ENCODE data around the gene CPB2.

CPB2 gene

DNA sequence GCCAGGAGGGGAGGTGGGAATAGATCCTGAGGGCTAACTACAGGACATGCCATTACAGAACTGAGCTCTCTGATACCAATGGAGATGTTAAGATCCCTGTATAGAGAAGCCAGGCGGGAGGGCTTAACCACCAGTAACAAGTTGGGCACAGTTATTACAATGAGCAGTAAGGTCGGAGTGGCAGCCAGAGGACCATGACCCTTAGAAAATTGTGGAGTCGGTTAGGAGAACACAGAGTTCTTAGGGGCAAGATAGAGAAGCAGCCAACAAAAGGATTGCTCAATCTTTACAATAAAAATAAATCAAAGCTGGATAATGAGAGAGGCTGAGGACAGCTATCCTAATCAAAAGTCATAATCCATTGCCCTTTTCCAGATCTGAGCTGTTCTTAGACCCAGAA, 10.4 kb downstream of the CPB2 start:
- no peak for DNase-seq

DNA sequence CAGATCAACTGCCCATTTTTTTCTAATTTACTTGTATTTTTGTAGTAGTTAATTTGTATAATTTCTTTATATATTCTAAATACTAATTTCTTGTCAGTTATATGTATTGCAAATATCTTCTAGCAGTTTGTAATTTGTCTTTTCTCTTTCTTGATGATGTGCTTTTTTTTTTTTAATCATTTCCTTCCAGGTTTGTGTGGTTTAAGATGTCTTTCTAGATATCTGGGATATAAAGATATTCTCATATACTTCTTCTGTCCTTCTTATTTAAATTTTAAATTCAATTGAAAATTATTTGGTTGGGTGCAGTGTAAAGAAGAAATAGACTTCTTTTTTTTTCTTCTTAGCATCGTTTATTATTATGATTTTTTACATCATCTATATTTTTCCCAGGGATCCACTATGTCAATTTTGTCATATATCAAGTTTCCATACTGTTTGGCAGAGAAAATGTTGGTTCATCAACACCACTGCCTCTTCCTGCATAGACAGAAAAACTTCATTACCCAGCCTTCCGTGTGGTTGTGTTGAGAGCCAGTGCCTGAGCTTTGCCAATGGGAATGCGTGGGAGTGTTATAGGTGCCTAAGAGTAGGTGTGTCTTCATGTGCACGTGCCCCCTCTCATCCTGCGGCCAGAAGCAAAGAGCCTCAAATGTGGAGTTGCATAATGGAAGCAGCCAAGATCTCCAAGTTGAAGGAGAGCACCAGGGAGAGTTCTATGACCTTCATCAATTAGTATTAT, 15.8 kb downstream of the CPB2 start:
- DNase-seq, result peak; percentile 2

DNA sequence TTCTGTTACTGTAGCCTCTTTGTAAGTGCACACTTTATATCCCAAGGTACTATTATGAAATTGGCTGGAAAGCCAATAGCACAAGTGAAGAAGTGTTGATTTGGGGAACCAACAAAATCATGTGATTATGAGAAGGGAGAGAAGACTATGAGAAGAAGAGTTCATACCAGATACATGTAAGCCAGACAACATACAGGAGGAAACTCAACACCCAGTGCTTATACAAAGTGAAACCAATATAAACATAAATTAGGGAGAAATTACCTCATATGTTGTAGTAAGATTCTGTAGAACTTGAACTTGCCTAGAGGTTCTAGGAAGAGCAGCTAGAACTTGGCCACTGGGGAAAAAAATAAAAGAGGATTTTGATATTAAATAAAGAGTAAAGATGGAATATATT, 17.4 kb downstream of the CPB2 start:
- no peak for DNase-seq

DNA sequence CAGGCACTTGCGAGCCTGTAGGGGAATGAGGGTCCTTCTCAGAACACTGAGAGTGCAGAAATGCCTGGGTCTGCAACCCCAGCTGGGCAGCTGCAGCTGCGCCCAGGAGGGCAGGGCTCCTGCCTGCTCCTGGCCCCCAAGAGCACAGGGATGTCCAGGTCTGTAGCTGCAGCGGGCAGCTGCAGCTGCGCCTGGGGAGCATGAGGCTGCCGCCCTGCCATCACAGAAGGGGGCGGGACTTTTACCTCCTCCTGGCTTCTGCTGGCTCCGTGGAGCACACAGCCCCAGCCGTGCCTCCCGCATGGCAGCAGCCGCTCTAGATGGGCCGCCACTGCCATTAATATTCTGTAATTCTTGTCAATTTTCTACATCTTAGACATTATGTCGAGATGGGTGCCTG, 17.8 kb downstream of the CPB2 start:
- no peak for DNase-seq

DNA sequence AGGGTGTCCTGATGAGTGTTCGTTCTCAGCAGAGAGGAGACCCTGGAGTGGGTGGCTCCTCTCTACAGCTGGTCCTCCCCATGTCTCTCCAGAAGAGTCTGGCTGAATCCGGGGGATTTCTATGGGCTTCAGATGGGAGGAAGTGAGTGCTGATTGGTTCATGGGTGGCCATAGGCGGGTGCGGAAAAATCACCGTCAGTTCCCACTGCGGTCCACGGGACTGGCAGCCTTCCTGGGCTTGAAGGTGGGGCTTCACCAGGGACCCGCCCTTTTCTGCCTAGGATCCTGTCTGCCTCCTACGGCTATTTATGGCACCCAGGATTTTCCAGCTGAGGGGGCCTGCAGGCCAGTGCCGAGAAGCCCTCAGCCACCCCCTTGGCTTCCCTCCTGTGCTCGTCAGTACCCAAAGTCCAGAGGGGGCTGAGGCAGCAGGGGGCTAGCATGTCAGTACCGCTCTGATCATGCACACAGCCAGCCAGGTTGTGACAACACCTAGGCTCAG, 18.4 kb downstream of the CPB2 start:
- no peak for DNase-seq

DNA sequence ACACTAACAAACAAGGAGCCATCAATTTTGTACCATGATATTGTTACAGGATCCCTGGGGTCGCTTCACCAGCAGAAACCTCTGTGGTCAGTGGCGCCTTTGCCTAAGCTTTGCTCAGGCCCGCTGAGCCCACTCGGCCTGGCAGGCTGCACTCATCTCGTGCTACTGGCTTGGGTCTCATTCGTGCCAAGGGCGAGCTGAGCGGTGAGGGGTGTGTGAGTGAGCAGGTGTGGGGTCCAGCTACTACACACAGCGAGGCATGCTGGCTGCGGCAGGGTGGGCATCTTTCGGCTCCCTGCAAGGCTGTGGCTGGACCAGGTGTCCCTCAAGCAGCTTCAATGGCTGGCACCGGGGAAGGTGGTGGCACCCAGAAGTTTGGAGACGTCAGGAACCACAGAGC, 19.1 kb downstream of the CPB2 start:
- no peak for DNase-seq

DNA sequence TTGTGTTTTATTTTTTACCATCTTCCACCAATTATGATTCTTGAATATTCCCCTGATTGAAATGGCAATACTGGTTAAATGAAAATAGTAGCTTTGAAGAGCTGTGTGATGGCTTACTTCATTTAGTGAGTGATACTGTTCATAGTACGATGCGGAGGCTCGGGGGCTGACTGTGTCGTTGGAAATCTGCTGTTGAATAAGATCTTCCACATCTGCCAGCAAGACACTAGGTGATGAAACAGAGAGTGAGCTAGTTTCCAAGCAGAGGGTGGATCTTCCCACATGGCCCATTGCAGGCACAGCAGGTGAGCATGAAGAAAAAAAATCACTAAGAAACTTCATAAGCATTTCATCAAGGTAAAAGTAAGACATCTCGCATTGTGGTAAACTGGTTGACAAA, 22.5 kb downstream of the CPB2 start:
- no peak for DNase-seq

DNA sequence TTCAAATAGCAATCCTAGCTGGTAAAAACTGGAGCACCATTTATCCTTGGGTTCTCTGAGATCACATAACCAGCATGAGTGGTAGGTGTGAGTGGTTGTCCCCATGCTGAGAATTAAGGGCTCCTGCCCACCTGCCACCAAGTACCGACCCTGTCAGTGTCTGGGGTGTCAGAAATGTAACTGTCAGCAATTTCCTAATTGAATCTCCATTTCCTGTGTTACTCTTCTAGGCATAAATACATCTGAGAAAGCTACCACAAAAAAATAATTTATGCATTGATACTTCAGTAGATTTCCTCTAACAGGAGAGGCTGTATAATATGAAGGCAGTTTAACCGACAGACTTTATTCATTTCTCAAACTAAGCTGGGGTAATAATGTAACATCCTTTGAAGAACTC, 25.1 kb downstream of the CPB2 start:
- no peak for DNase-seq

DNA sequence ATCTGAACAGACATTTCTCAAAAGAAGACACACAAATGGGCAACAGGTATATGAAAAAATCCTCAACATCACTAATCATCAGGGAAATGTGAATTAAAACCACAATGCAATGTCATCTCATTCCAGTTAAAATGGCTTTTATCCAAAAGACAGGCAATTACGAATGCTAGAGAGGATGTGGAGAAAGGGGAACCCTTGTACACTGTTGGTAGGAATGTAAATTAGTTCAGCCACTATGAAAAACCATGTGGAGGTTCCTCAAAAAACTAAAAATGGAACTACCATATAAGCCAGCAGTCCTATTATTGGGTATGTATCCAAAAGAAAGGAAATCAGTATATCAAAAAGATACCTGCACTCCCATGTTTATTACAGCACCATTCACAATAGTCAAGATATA, 27.6 kb downstream of the CPB2 start:
- no peak for DNase-seq

DNA sequence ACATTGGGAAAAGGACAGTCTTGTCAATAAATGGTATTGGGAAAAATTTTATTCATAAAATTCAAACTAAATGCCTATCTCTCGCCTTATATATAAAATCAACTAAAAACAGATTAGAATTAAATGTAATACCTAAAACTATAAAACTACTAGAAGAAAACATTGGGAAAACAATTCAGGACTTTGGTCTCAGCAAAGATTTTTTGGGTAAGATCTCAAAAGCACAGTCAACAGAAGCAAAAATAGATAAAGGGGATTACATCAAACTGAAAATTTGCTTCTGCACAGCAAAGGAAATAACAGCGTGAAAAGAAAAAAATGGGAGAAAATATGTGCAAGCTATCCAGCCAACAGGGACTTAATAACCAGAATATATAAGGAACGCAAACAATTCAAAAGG, 28.0 kb downstream of the CPB2 start:
- no peak for DNase-seq

DNA sequence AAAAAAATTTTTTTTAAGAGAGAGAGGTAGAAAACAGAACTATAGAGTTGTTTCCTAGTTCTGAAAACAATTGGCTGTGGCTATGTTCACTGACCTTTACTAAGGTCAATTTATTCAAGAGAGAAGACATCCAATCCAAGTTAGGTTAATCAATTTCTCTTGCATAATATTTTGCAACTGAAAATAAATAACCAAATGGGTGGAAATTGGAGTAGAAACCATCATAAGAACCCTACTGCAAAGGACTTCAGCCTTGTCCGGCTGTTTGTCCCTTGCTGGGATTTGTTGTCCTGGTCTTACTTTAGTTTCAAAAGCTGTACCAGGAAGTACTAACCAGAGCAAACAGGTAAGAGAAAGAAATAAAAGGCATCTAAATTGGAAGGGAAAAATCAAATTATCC, 29.0 kb downstream of the CPB2 start:
- no peak for DNase-seq

DNA sequence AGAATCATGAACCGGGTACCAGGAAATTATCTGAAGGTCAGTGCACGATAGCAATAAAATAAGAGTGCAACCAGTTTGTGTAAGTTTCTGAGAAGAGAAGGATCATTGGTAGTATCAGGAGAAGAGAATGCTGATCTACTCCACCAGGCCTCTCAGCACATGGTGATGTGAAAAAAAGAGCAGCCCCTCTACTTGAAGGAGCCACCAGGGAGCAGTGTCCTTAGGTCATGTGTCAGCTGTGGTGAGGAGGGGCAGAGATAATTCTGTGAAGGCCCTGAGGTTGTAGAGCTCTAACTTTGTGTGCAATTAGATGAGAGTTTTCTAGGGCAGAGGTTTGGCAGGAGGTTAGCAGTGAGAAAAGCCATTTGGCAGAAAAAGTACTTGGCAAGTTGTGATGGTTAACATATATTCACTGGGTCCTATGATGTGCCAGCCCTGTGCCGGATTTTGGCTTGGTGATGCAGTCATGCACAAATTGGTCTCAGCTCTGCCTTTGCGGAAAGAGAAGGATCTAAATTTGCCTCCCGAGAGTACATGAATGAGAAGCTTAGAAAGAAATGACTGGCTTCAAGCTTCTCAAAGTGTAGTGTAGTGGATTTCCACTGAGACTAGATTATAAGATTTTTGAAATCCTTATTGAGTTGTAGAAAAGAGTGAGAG, 33.1 kb downstream of the CPB2 start:
- peak; percentile 10 for DNase-seq

DNA sequence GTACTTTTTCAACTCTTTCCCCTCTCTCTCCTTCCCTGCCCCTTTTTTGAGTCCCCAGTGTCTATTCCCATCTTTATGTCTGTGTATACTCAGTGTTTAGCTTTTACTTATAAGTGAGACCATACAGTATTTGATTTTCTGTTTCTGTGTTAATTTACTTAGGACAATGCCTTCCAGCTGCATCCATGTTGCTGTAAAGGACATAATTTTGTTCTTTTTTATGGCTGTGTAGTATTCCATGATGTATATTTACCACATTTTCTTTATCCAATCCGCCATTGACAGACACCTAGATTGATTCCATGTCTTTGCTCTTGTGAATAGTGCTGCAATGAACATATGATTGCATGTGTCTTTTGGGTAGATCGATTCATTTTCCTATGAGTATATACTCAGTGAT, 41.5 kb downstream of the CPB2 start:
- DNase-seq, result no peak

DNA sequence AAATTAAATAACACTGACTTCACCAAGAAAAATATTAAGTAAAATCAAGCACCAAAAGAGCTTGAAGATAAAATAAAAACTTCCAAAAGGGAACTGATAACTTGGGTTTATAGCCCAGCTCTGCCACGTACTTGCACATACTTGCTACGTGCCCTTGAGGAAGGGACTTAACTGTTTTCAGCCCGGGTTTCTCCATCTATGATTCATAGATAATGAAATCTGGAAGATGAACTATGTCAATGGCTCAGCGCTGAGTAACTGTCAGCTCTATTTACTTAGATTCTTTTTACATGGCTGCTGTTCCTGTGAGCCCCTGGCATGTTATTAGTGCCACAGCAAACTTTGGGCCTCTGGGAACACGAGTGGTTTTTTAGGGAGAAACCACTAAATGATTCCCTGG, 42.6 kb downstream of the CPB2 start:
- DNase-seq, result peak; percentile 1

DNA sequence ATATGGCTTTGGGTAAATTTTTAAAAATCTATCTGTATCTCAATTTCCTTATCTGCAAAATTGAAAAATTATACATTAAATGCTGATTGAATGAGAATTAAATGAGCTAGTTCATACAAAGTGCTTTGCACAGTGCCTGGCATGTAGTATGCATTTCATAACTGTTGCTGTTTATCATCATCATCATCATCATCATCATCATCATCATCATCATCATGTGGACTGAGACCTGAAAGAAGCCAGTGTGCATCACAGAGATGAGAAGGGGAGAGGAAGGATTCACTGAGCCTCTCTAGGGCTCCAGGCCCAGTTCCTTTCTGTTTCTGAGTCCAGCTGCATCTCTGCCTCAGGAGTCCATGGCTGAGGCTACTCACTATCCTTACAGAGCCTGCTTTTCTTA, 45.4 kb downstream of the CPB2 start:
- DNase-seq, result no peak

DNA sequence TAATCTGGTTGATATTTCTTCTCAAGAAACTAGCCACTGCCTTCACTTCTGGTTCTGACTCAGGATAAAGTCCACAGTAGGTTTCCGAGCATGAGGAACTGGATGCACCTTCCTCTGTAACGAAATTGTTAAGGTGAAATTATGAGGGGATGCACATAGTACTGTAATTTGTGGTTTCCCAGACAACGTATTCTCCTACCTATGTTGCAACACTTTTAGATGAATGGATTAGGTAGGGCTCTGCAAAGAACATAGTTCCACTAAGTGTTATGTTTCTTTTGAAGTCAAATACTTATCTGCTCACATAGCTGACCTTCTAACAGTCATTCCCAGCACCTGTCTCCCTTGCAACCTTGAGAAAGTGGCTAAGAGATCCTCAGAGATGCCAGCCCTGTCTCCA, 46.6 kb downstream of the CPB2 start:
- DNase-seq, result no peak

DNA sequence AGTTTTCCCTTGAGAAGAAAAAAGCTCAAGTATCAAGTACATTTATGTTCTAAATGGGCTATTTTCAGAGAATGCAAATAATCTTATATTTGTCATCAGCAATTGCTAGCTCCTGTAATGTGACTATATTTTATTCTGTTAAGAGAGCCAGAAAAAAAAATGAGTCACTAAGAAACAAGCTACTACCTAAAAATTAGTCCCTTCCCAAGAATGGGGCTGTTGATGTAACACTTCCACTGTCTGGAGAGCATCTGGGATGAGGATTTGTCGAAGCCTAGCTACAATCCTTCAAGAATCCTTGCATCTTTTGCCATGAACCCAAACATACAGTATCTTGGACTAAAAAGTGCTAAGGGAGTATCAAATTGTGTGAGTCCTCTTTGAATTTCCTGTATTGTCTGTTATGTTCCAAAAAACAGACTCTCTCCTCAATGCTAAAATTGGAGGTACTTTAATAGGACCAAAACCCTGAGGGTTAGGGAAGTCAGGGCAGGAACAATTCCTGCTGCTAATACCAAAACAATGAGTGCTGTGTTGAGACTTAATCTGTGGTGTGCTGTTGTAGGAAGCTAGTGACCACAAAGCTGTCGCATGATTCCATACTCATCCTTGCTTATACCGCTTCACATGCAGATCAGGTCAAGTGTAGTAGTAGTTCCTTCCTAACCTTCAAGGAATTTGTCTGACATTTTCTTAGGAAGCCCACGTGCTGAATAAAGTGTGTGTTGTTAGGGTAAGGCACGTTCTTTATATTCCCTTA, 47.4 kb downstream of the CPB2 start:
- DNase-seq, result no peak

DNA sequence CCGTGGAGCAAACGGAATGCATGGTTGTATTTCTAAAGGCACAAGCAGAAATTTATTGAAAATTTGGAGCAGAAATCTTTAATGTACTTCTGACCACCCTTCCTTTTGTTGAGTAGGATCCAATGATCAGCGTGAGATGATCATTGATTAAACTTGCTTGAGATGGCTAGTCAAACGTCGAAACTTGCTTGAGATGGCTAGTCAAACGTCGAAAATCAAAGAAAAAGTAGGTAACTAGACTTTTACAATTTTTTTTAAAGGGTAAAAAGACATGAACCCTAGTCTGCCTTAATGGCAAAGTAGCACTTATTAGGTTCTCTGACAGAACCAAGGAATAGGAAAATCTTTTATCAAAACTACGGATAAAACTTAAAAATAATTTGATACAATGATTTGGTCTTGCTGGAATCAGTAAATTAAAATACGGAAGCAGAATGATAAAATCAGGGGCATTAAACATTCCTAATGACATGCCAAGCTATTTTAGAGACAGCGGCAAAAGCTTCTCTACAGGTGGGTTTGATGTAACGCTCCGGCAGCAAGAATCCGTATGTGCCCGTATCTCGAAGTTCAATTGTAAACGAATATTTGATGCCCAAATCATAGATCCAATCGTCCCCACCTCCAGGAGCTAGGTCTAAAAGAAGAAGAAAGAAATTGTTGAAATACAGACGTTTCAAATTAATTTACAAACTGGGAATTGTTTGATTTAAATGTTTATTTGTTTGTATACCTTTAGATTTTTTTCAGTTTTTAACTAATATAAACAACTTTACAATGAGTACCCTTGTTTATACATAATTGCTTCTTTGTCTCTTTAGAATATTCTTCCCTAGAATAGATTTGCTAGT, 51.4 kb downstream of the CPB2 start:
- peak; percentile 18 for DNase-seq

DNA sequence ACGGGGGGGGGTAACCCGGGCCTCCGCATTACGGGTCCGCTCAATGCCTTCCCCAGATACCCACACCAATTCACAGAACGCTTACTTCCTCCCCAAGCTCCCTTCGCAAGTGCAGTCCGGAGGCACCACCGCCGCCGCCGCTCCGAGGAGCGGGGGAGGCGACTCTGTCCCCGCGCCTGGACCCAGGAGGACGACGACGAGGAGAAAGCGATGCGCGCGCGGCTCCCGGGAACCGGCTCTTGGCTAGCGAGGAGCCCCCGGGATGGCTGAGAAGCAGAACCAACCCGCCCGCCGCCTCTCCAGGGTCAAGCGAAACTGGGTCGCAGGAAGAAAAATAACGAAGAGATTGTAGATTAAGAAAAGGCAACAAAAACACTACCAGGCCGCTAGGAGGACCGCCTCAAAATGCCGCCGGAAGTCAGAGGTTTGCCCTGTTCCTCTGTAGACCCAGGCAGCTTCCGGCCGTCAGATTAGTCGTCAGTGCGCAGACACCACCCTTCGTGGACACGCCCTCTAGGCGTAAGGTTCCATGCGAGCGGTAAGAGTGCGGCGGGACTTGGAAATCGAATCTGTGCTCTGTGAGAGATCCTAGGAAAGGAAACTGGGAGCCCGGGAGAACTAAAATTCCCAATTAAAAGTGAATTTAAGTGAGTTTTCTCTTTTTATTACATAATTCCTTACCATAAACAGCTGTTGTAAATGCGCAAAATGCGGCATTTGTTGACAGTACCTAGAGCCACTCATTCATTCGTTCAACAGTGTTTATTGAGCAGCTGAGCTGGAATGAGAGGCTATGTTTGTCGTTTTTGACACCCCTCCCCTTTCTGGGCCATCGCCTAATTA, 52.3 kb downstream of the CPB2 start, which contains the start of gene ZC3H13:
Gene ZC3H13, minus strand, starts transcription at position 428 of the 843 bp plus-strand sequence. CDS start 7,239 bp downstream, outside the sequence.
- DNase-seq, result peak; percentile 97

DNA sequence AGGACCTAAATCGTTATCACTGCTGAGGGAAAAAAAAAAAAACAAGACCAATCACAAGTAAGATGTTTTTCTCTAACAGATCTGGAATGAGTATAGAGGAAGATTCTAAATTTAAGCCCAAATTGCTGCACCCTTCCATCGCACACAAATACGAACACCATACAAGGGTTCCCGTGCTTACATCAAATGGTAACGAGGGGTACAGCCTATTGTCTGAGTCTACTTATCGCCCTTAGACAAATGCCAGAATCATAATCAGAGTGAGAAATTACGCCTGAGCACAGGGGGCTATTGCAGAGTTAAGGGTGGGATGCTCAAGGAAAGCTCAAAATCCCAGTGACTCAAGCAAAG, 52.9 kb downstream of the CPB2 start:
- DNase-seq, result peak; percentile 43

DNA sequence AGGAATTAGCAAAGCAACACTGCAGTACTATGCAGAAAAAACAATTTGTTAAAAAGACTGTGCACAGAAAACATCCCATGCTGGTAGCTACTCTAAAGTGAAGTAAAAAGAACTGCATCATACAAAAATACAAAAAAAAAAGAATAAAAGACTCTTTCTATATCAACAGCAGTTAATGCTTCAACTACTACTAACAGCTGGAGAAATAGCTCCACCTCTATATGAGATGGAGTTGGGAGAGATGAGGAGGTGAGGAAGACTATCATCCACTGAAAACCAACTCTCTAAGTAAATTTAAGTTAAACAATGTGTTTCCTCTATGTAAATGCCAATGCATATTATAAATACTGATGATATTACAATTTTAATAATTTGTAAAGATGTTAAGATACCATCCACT, 54.1 kb downstream of the CPB2 start:
- no peak for DNase-seq

DNA sequence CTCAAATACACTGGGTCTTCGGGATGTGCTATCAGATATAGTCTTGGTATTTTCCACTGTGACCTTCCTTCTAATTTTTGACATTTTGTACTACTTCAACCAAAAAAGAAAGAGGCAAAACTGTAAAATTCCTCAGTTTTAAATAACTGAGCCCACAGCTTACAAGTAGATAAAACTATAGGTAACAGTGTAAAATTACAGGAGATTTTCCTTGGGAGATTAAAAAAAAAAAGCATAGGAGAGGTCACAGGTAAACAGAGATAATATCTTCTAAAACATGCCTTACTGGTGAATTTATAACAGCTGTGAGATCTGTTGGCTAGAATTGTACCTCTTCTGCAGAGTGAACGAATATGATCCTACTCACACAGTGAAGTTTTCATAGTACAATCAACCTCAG, 59.4 kb downstream of the CPB2 start:
- DNase-seq, result no peak
